ENCODE measurements around the gene REP15.
"Not testable (repeated sequence)": the region's sequence is repeated elsewhere in the genome, so short reads cannot be mapped to it uniquely, and the experiment has no call there.

Gene REP15

DNA sequence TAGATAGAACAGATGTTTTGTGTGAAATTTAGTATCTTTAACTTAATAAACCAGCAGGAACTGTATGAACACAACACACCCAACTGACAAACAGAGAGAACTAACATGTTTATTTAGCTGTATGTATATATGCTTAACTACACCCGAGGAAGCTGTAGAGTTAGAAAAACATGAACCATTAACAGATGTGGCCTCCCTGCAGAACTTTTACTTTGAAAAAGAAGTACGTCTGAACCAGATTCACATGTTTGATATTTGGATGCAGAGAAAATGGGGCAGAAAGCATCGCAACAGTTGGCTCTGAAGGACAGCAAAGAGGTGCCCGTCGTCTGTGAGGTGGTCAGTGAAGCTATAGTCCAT is at the start of gene REP15:
TSS of gene REP15 (plus strand) at position 155 of the 360 bp plus-strand sequence. CDS start at position 271, 116 bp downstream.
- Histone ChIP-seq H3K36me3 (ENCODE audit: control insufficient read depth in 1 of 2, insufficient read depth in 2 of 2, low read length in 2 of 2) (peaks cover 0 to 18% of the 10 kb centered on the region in 2 donors), H3K9ac (ENCODE audit: low read depth in 1 of 2, low read length in 2 of 2) (no peak within 1 kb of the TSS), H3K27ac (ENCODE audit: low read depth, low read length) (no peak within 1 kb of the TSS), H3K9me3 (ENCODE audit: control insufficient read depth in 1 of 2, low read length in 2 of 2) (no peaks in the 10 kb centered on the region), H3K27me3 (ENCODE audit: control insufficient read depth in 1 of 2, insufficient read depth in 2 of 2, low read length in 2 of 2) (no peaks in the 10 kb centered on the region), H3K4me3 (ENCODE audit: low read depth in 1 of 2, low read length in 2 of 2) (peak within 1 kb of the TSS in 1 of 2 donors; percentile 3), H3K4me1 (ENCODE audit: control insufficient read depth in 1 of 2, insufficient read depth in 2 of 2, low read length in 2 of 2) (peaks cover 3 to 11% of the 10 kb centered on the region in 2 donors)

DNA sequence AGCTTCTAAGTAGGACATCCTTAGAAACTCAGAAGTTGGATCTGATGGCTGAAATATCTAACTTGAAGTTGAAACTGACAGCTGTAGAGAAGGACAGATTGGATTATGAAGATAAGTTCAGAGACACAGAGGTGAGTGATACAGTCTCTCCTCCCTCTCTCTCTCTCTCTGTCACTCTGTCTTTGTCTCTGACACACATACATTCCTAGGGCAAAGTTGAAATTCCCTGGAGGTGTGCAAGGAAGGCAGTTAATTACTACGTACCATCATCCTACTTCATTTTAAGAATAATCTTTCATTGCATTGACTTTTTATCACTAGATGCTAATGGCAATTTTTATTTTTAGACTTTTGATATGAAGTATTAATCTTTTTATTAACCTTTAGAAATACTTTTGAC is 46.2 kb upstream of the REP15 start:
- H3K9ac ChIP-seq (ENCODE audit: low read depth in 1 of 2, low read length in 2 of 2): no peak overlapping the region
- H3K4me1 ChIP-seq (ENCODE audit: control insufficient read depth in 1 of 2, insufficient read depth in 2 of 2, low read length in 2 of 2): no peaks in the 10 kb centered on the region
- H3K27ac ChIP-seq (ENCODE audit: low read depth, low read length): no peak overlapping the region
- peaks cover 0 to 2% of the 10 kb centered on the region in 2 donors for H3K36me3 ChIP-seq (ENCODE audit: control insufficient read depth in 1 of 2, insufficient read depth in 2 of 2, low read length in 2 of 2)
- no peak overlapping the region for H3K4me3 ChIP-seq (ENCODE audit: low read depth in 1 of 2, low read length in 2 of 2)
- H3K27me3 ChIP-seq (ENCODE audit: control insufficient read depth in 1 of 2, insufficient read depth in 2 of 2, low read length in 2 of 2): no peaks in the 10 kb centered on the region
- H3K9me3 ChIP-seq (ENCODE audit: control insufficient read depth in 1 of 2, low read length in 2 of 2): no peaks in the 10 kb centered on the region

DNA sequence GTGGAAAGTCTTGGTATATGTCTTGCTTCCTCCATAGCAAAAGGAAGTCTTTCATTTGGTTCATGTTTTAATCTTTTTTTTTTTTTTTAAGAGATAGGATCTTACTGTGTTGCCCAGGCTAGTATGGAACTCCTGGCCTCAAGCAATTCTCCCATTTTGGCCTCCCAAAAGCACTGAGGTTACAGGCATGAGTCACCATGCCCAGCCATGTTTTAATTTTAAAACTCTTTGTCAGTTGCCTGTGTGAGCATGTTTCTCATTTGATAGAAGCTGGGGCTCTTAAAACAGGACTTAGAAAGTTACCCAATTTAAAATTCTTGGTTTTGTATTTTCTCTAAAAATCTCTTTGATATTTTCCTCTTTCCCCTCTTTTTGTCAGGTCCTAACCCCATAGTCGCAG is 45.0 kb upstream of the REP15 start:
- Histone ChIP-seq H3K9ac (ENCODE audit: low read depth in 1 of 2, low read length in 2 of 2) (no peak overlapping the region), H3K27me3 (ENCODE audit: control insufficient read depth in 1 of 2, insufficient read depth in 2 of 2, low read length in 2 of 2) (no peaks in the 10 kb centered on the region), H3K36me3 (ENCODE audit: control insufficient read depth in 1 of 2, insufficient read depth in 2 of 2, low read length in 2 of 2) (peaks cover 0 to 2% of the 10 kb centered on the region in 2 donors), H3K4me3 (ENCODE audit: low read depth in 1 of 2, low read length in 2 of 2) (no peak overlapping the region), H3K27ac (ENCODE audit: low read depth, low read length) (no peak overlapping the region), H3K4me1 (ENCODE audit: control insufficient read depth in 1 of 2, insufficient read depth in 2 of 2, low read length in 2 of 2) (no peaks in the 10 kb centered on the region), H3K9me3 (ENCODE audit: control insufficient read depth in 1 of 2, low read length in 2 of 2) (no peaks in the 10 kb centered on the region)

DNA sequence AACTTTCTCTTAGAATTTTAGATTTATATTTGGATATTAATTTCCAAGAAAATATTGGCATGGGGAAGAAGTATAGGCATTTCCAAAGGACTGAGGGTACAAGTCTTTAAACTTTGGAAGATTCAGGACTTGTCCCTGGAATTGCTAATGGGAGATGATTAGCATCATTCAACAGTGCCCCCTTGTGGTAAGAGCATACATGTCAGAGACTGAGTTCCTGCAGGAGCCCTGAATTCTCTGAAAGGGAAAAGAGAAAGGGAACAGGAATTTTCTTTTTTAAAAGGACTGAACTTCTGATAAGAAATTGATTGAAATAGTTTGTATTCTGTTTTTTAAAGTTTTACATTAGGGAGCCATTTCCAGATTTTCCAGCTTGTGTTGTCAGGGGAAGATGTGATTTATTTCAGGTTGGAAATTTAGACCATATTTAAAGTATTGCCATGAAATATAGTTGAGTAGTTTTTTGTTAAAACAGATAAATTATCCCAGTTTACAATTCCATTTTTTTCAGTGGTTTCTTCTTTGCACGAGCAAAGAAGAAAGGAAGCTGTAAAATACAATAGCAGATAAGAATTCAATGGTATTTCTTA is 44.0 kb upstream of the REP15 start:
- Histone ChIP-seq H3K4me3 (ENCODE audit: low read depth in 1 of 2, low read length in 2 of 2) (no peak overlapping the region), H3K36me3 (ENCODE audit: control insufficient read depth in 1 of 2, insufficient read depth in 2 of 2, low read length in 2 of 2) (peaks cover 0 to 5% of the 10 kb centered on the region in 2 donors), H3K27me3 (ENCODE audit: control insufficient read depth in 1 of 2, insufficient read depth in 2 of 2, low read length in 2 of 2) (no peaks in the 10 kb centered on the region)

GRCh38 chr12:27653661-27654060 is 42.6 kb upstream of the REP15 start:
- Histone ChIP-seq H3K9me3 (ENCODE audit: control insufficient read depth in 1 of 2, low read length in 2 of 2) (no peaks in the 10 kb centered on the region), H3K27me3 (ENCODE audit: control insufficient read depth in 1 of 2, insufficient read depth in 2 of 2, low read length in 2 of 2) (no peaks in the 10 kb centered on the region), H3K36me3 (ENCODE audit: control insufficient read depth in 1 of 2, insufficient read depth in 2 of 2, low read length in 2 of 2) (peaks cover 0 to 8% of the 10 kb centered on the region in 2 donors), H3K4me3 (ENCODE audit: low read depth in 1 of 2, low read length in 2 of 2) (no peak overlapping the region), H3K9ac (ENCODE audit: low read depth in 1 of 2, low read length in 2 of 2) (no peak overlapping the region), H3K27ac (ENCODE audit: low read depth, low read length) (no peak overlapping the region), H3K4me1 (ENCODE audit: control insufficient read depth in 1 of 2, insufficient read depth in 2 of 2, low read length in 2 of 2) (no peaks in the 10 kb centered on the region)

More for the DNA sequence above, 44.0 kb upstream of the REP15 start:
- H3K9ac ChIP-seq (ENCODE audit: low read depth in 1 of 2, low read length in 2 of 2): no peak overlapping the region
- H3K27ac ChIP-seq (ENCODE audit: low read depth, low read length): no peak overlapping the region
- no peaks in the 10 kb centered on the region for H3K9me3 ChIP-seq (ENCODE audit: control insufficient read depth in 1 of 2, low read length in 2 of 2)
- no peaks in the 10 kb centered on the region for H3K4me1 ChIP-seq (ENCODE audit: control insufficient read depth in 1 of 2, insufficient read depth in 2 of 2, low read length in 2 of 2)

DNA sequence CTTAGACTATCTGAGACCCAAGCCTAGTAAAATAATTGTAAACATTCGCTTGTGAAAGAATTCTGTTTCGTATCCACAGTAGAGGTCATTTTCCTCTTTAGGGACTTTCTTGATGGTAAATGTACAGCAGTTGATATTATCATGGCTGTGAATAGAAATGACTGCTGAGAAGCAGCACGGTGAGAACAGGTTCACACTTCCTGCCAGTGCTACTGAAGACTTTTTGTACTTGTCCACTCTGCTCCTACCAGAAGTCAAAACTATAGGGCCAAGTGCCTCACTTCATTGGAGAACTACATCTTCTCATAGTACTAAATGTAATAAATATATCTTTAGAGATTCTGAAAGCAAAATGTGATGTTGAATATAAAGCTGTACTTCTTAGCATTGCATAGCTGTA is 40.8 kb upstream of the REP15 start:
- not testable (repeated sequence) for H3K9ac ChIP-seq (ENCODE audit: low read depth in 1 of 2, low read length in 2 of 2); H3K27me3 ChIP-seq (ENCODE audit: control insufficient read depth in 1 of 2, insufficient read depth in 2 of 2, low read length in 2 of 2); H3K27ac ChIP-seq (ENCODE audit: low read depth, low read length); H3K9me3 ChIP-seq (ENCODE audit: control insufficient read depth in 1 of 2, low read length in 2 of 2); H3K4me3 ChIP-seq (ENCODE audit: low read depth in 1 of 2, low read length in 2 of 2); H3K4me1 ChIP-seq (ENCODE audit: control insufficient read depth in 1 of 2, insufficient read depth in 2 of 2, low read length in 2 of 2)
- peaks cover 0 to 10% of the 10 kb centered on the region in 2 donors for H3K36me3 ChIP-seq (ENCODE audit: control insufficient read depth in 1 of 2, insufficient read depth in 2 of 2, low read length in 2 of 2)

- Histone ChIP-seq H3K4me1 (ENCODE audit: control insufficient read depth in 1 of 2, insufficient read depth in 2 of 2, low read length in 2 of 2) (no peaks in the 10 kb centered on the region), H3K4me3 (ENCODE audit: low read depth in 1 of 2, low read length in 2 of 2) (no peak overlapping the region), H3K27me3 (ENCODE audit: control insufficient read depth in 1 of 2, insufficient read depth in 2 of 2, low read length in 2 of 2) (no peaks in the 10 kb centered on the region), H3K9ac (ENCODE audit: low read depth in 1 of 2, low read length in 2 of 2) (no peak overlapping the region), H3K36me3 (ENCODE audit: control insufficient read depth in 1 of 2, insufficient read depth in 2 of 2, low read length in 2 of 2) (peaks cover 0 to 19% of the 10 kb centered on the region in 2 donors), H3K9me3 (ENCODE audit: control insufficient read depth in 1 of 2, low read length in 2 of 2) (no peaks in the 10 kb centered on the region), H3K27ac (ENCODE audit: low read depth, low read length) (no peak overlapping the region)
These were observed 39.0 kb upstream of the REP15 start for GRCh38 chr12:27657296-27657695.

GRCh38 chr12:27665704-27666103 is 30.5 kb upstream of the REP15 start:
- H3K27me3 ChIP-seq (ENCODE audit: control insufficient read depth in 1 of 2, insufficient read depth in 2 of 2, low read length in 2 of 2): no peaks in the 10 kb centered on the region
- no peaks in the 10 kb centered on the region for H3K9me3 ChIP-seq (ENCODE audit: control insufficient read depth in 1 of 2, low read length in 2 of 2)
- no peak overlapping the region for H3K9ac ChIP-seq (ENCODE audit: low read depth in 1 of 2, low read length in 2 of 2)
- H3K27ac ChIP-seq (ENCODE audit: low read depth, low read length): no peak overlapping the region
- no peak overlapping the region for H3K4me3 ChIP-seq (ENCODE audit: low read depth in 1 of 2, low read length in 2 of 2)
- peaks cover 9 to 33% of the 10 kb centered on the region in 2 donors for H3K36me3 ChIP-seq (ENCODE audit: control insufficient read depth in 1 of 2, insufficient read depth in 2 of 2, low read length in 2 of 2)
- H3K4me1 ChIP-seq (ENCODE audit: control insufficient read depth in 1 of 2, insufficient read depth in 2 of 2, low read length in 2 of 2): no peaks in the 10 kb centered on the region

GRCh38 chr12:27666510-27666909 is 29.7 kb upstream of the REP15 start:
- no peaks in the 10 kb centered on the region for H3K9me3 ChIP-seq (ENCODE audit: control insufficient read depth in 1 of 2, low read length in 2 of 2)
- H3K4me3 ChIP-seq (ENCODE audit: low read depth in 1 of 2, low read length in 2 of 2): no peak overlapping the region
- no peaks in the 10 kb centered on the region for H3K4me1 ChIP-seq (ENCODE audit: control insufficient read depth in 1 of 2, insufficient read depth in 2 of 2, low read length in 2 of 2)
- H3K27me3 ChIP-seq (ENCODE audit: control insufficient read depth in 1 of 2, insufficient read depth in 2 of 2, low read length in 2 of 2): no peaks in the 10 kb centered on the region
- H3K36me3 ChIP-seq (ENCODE audit: control insufficient read depth in 1 of 2, insufficient read depth in 2 of 2, low read length in 2 of 2): peaks cover 9 to 30% of the 10 kb centered on the region in 2 donors
- no peak overlapping the region for H3K27ac ChIP-seq (ENCODE audit: low read depth, low read length)
- H3K9ac ChIP-seq (ENCODE audit: low read depth in 1 of 2, low read length in 2 of 2): no peak overlapping the region

GRCh38 chr12:27667540-27667939 is 28.7 kb upstream of the REP15 start:
- Histone ChIP-seq H3K9me3 (ENCODE audit: control insufficient read depth in 1 of 2, low read length in 2 of 2) (no peaks in the 10 kb centered on the region), H3K9ac (ENCODE audit: low read depth in 1 of 2, low read length in 2 of 2) (no peak overlapping the region), H3K4me3 (ENCODE audit: low read depth in 1 of 2, low read length in 2 of 2) (no peak overlapping the region), H3K27me3 (ENCODE audit: control insufficient read depth in 1 of 2, insufficient read depth in 2 of 2, low read length in 2 of 2) (no peaks in the 10 kb centered on the region), H3K36me3 (ENCODE audit: control insufficient read depth in 1 of 2, insufficient read depth in 2 of 2, low read length in 2 of 2) (peaks cover 9 to 28% of the 10 kb centered on the region in 2 donors), H3K4me1 (ENCODE audit: control insufficient read depth in 1 of 2, insufficient read depth in 2 of 2, low read length in 2 of 2) (no peaks in the 10 kb centered on the region), H3K27ac (ENCODE audit: low read depth, low read length) (no peak overlapping the region)

DNA sequence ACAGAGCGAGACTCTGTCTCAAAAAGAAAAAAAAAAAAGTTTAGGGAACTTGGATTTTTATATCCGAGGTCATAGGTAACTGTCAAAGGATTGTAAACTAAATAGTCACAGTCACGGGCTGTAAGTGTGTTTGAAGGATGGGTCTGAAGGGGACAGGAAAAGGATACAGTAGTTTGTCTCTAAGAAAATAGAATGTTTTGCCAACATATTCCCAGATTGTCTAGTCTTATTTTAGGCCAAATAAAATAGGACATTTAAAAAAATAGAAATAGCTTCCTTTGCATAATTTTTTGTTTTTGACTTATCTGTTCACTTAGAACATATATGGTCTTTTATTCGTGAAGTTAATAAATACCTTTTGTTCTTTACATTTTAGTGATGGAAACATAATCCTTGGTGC is 24.2 kb upstream of the REP15 start:
- no peak overlapping the region for H3K4me3 ChIP-seq (ENCODE audit: low read depth in 1 of 2, low read length in 2 of 2)
- H3K36me3 ChIP-seq (ENCODE audit: control insufficient read depth in 1 of 2, insufficient read depth in 2 of 2, low read length in 2 of 2): peaks cover 9 to 28% of the 10 kb centered on the region in 2 donors
- H3K27me3 ChIP-seq (ENCODE audit: control insufficient read depth in 1 of 2, insufficient read depth in 2 of 2, low read length in 2 of 2): no peaks in the 10 kb centered on the region
- H3K9me3 ChIP-seq (ENCODE audit: control insufficient read depth in 1 of 2, low read length in 2 of 2): no peaks in the 10 kb centered on the region
- H3K9ac ChIP-seq (ENCODE audit: low read depth in 1 of 2, low read length in 2 of 2): no peak overlapping the region
- H3K4me1 ChIP-seq (ENCODE audit: control insufficient read depth in 1 of 2, insufficient read depth in 2 of 2, low read length in 2 of 2): no peaks in the 10 kb centered on the region
- no peak overlapping the region for H3K27ac ChIP-seq (ENCODE audit: low read depth, low read length)
